ENCODE measurements around the gene KIF5C.

Gene KIF5C

GRCh38 chr2:149015926-149016563, 141.0 kb downstream of the KIF5C start:
- DNase-seq (ENCODE audit: low read depth in 2 of 2): no peak

GRCh38 chr2:149017116-149017985, 142.3 kb downstream of the KIF5C start:
- peak; percentile 25 to 47 for DNase-seq (ENCODE audit: low read depth in 2 of 2)

GRCh38 chr2:149018981-149019380, 144.0 kb downstream of the KIF5C start:
- DNase-seq (ENCODE audit: low read depth in 2 of 2): no peak

- no peak for DNase-seq (ENCODE audit: low read depth in 2 of 2)
Measured at GRCh38 chr2:149019768-149020167, 144.7 kb downstream of the KIF5C start.

GRCh38 chr2:149020432-149020851, 145.4 kb downstream of the KIF5C start:
- DNase-seq (ENCODE audit: low read depth in 2 of 2): no peak

GRCh38 chr2:149021271-149021719, 146.3 kb downstream of the KIF5C start:
- DNase-seq (ENCODE audit: low read depth in 2 of 2): no peak

- no peak for DNase-seq (ENCODE audit: low read depth in 2 of 2)
Measured at GRCh38 chr2:149021761-149022160, 146.7 kb downstream of the KIF5C start.

- DNase-seq (ENCODE audit: low read depth in 2 of 2): no peak
Measured at GRCh38 chr2:149023091-149023490, 148.1 kb downstream of the KIF5C start.

- DNase-seq (ENCODE audit: low read depth in 2 of 2): no peak
Measured at GRCh38 chr2:149027590-149028250, 152.7 kb downstream of the KIF5C start.

- no peak for DNase-seq (ENCODE audit: low read depth in 2 of 2)
Measured at GRCh38 chr2:149028377-149028776, 153.3 kb downstream of the KIF5C start.

- no peak for DNase-seq (ENCODE audit: low read depth in 2 of 2)
Measured at GRCh38 chr2:149028891-149029290, 153.9 kb downstream of the KIF5C start.

- DNase-seq (ENCODE audit: low read depth in 2 of 2): no peak
Measured at GRCh38 chr2:149029307-149029965, 154.4 kb downstream of the KIF5C start.

GRCh38 chr2:149031396-149031795, 156.4 kb downstream of the KIF5C start:
- DNase-seq (ENCODE audit: low read depth in 2 of 2): no peak

GRCh38 chr2:149033716-149034115, 158.7 kb downstream of the KIF5C start:
- DNase-seq (ENCODE audit: low read depth in 2 of 2): no peak

GRCh38 chr2:149034406-149034805, 159.4 kb downstream of the KIF5C start:
- DNase-seq (ENCODE audit: low read depth in 2 of 2): no peak

GRCh38 chr2:149036507-149037293, 161.7 kb downstream of the KIF5C start:
- no peak for DNase-seq (ENCODE audit: low read depth in 2 of 2)

GRCh38 chr2:149037851-149038250, 162.8 kb downstream of the KIF5C start:
- DNase-seq (ENCODE audit: low read depth in 2 of 2): no peak

GRCh38 chr2:149038442-149039212, 163.6 kb downstream of the KIF5C start, which contains the start of gene LYPD6B:
TSS of gene LYPD6B (plus strand) at chr2:149038699. CDS start at chr2:149130949, 92,250 bp downstream.
- DNase-seq (ENCODE audit: low read depth in 2 of 2): no peak

- DNase-seq (ENCODE audit: low read depth in 2 of 2): no peak
Measured at GRCh38 chr2:149039213-149039724, 164.2 kb downstream of the KIF5C start.

GRCh38 chr2:149040451-149040850, 165.4 kb downstream of the KIF5C start:
- peak in 1 of 2 donors; percentile 12 for DNase-seq (ENCODE audit: low read depth in 2 of 2)
